Measurements from ENCODE around the gene SERPINA5.

SERPINA5 gene

GRCh38 chr14:94581127-94581999, at the start of gene SERPINA5:
TSS of gene SERPINA5 (plus strand) at chr14:94581426. CDS start at chr14:94587363, 5,937 bp downstream.
- FAIRE-seq = no peak

- FAIRE-seq = peak; percentile 26
Observed at GRCh38 chr14:94532447-94532846, 48.8 kb upstream of the SERPINA5 start.

- FAIRE-seq = no peak
Observed at GRCh38 chr14:94535506-94535905, 45.7 kb upstream of the SERPINA5 start.

GRCh38 chr14:94536836-94537235, 44.4 kb upstream of the SERPINA5 start:
- no peak for FAIRE-seq

GRCh38 chr14:94538070-94538740, 43.0 kb upstream of the SERPINA5 start:
- FAIRE-seq = no peak

- no peak for FAIRE-seq
Observed at GRCh38 chr14:94539181-94539580, 42.0 kb upstream of the SERPINA5 start.

- FAIRE-seq = no peak
Observed at GRCh38 chr14:94540031-94540794, 41.0 kb upstream of the SERPINA5 start.

- FAIRE-seq = no peak
Observed at GRCh38 chr14:94541234-94541975, 39.8 kb upstream of the SERPINA5 start.

GRCh38 chr14:94542111-94542810, 39.0 kb upstream of the SERPINA5 start:
- no peak for FAIRE-seq

GRCh38 chr14:94542811-94543440, 38.3 kb upstream of the SERPINA5 start:
- no peak for FAIRE-seq

GRCh38 chr14:94543449-94544124, 37.6 kb upstream of the SERPINA5 start:
- no peak for FAIRE-seq

GRCh38 chr14:94544726-94545125, 36.5 kb upstream of the SERPINA5 start:
- no peak for FAIRE-seq

GRCh38 chr14:94545131-94545841, 35.9 kb upstream of the SERPINA5 start:
- no peak for FAIRE-seq

- FAIRE-seq = no peak
Observed at GRCh38 chr14:94547151-94547680, 34.0 kb upstream of the SERPINA5 start.

- FAIRE-seq = no peak
Observed at GRCh38 chr14:94547726-94548125, 33.5 kb upstream of the SERPINA5 start.

GRCh38 chr14:94548131-94548998, 32.9 kb upstream of the SERPINA5 start:
- no peak for FAIRE-seq

GRCh38 chr14:94548999-94549985, 31.9 kb upstream of the SERPINA5 start:
- FAIRE-seq = no peak
